Fibroblast of pulmonary artery (primary cell): ENCODE measurements around the gene SULT1C2.

Source experiments
- DNase-seq: peaks from one replicate; pipeline ENCODE4 v3.0.0-alpha.2; 2010; ENCODE audit warnings: low read depth
- H3K4me3 ChIP-seq: replicated peaks from 2 replicates; pipeline ENCODE4 v1.5.1; 2011; ENCODE audit warnings: low read depth, mild to moderate bottlenecking, control low read depth, low read length, moderate library complexity
- CTCF ChIP-seq: IDR thresholded peaks from 2 replicates; pipeline ENCODE4 v1.5.1; 2011; ENCODE audit warnings: mild to moderate bottlenecking, control low read depth, low read length, inconsistent platforms; ENCODE audit errors: missing control alignments

The SULT1C2 gene

GRCh38 chr2:108324531-108325255, 36.0 kb downstream of the SULT1C2 start:
- H3K4me3 ChIP-seq, result no peak overlapping the region
- peak; percentile 48 for DNase-seq
- no peak for TF ChIP-seq CTCF

GRCh38 chr2:108325756-108326155, 37.1 kb downstream of the SULT1C2 start:
- no peak overlapping the region for H3K4me3 ChIP-seq
- no peak for DNase-seq
- no peak for TF ChIP-seq CTCF

GRCh38 chr2:108329771-108330170, 41.1 kb downstream of the SULT1C2 start:
- TF ChIP-seq CTCF, result no peak
- H3K4me3 ChIP-seq, result no peak overlapping the region

GRCh38 chr2:108330979-108331378, 42.3 kb downstream of the SULT1C2 start:
- DNase-seq, result peak; percentile 23
- H3K4me3 ChIP-seq, result no peak overlapping the region
- no peak for TF ChIP-seq CTCF

More at GRCh38 chr2:108329771-108330170, 41.1 kb downstream of the SULT1C2 start:
- no peak for DNase-seq

GRCh38 chr2:108345951-108346350, 57.3 kb downstream of the SULT1C2 start:
- no peak for DNase-seq
- no peak for TF ChIP-seq CTCF
- no peak overlapping the region for H3K4me3 ChIP-seq

GRCh38 chr2:108346827-108347226, 58.1 kb downstream of the SULT1C2 start:
- DNase-seq, result no peak

More at GRCh38 chr2:108346827-108347226, 58.1 kb downstream of the SULT1C2 start:
- H3K4me3 ChIP-seq, result no peak overlapping the region
- TF ChIP-seq CTCF, result no peak
